H9 (cell line): ENCODE data around the gene SGO2. TPM values are rescaled to one million over a fixed set of nuclear protein-coding genes. Genes with fewer than 3 reads are reported as not detected.

Source experiments
- DNase-seq: peaks from one replicate; pipeline ENCODE4 v3.0.0-alpha.2; 2017
- H2AFZ ChIP-seq: one replicate; pipeline ENCODE4 v1.6.1; 2013; ENCODE audit warnings: mild to moderate bottlenecking, low read length, control low read depth, moderate library complexity
- H2AK5ac ChIP-seq: 2 replicates; pipeline ENCODE4 v1.6.1; 2013; ENCODE audit warnings: low read length, control low read depth, mixed read lengths; ENCODE audit not compliant: insufficient read length
- H2BK120ac ChIP-seq: one replicate; pipeline ENCODE4 v1.6.1; 2013; ENCODE audit warnings: low read depth, mild to moderate bottlenecking, low read length, control low read depth, inconsistent platforms; ENCODE audit not compliant: poor library complexity, severe bottlenecking
- H2BK12ac ChIP-seq: 2 replicates; pipeline ENCODE4 v1.6.1; 2013; ENCODE audit warnings: low read length, control low read depth, mixed read lengths, low read depth; ENCODE audit not compliant: insufficient read length
- H2BK15ac ChIP-seq: 2 replicates; pipeline ENCODE4 v1.6.1; 2013; ENCODE audit warnings: low read depth, low read length, control low read depth
- H2BK20ac ChIP-seq: one replicate; pipeline ENCODE4 v1.6.1; 2013; ENCODE audit warnings: low read depth, mild to moderate bottlenecking, low read length, control low read depth, inconsistent platforms; ENCODE audit not compliant: poor library complexity, severe bottlenecking
- H2BK5ac ChIP-seq: 2 replicates; pipeline ENCODE4 v1.6.1; 2013; ENCODE audit warnings: low read length, control low read depth, mixed read lengths; ENCODE audit not compliant: insufficient read length
- H3K14ac ChIP-seq: 2 replicates; pipeline ENCODE4 v1.6.1; 2013; ENCODE audit warnings: low read length, control low read depth; ENCODE audit not compliant: insufficient read depth
- H3K18ac ChIP-seq: 2 replicates; pipeline ENCODE4 v1.6.1; 2013; ENCODE audit warnings: low read depth, mild to moderate bottlenecking, mixed read lengths, low read length, control low read depth; ENCODE audit not compliant: insufficient read length
- H3K23ac ChIP-seq: 2 replicates; pipeline ENCODE4 v1.6.1; 2013; ENCODE audit warnings: low read length, control low read depth, mixed read lengths, low read depth; ENCODE audit not compliant: insufficient read length
- H3K23me2 ChIP-seq: 2 replicates; pipeline ENCODE4 v1.6.1; 2013; ENCODE audit warnings: low read depth, mild to moderate bottlenecking, mixed read lengths, low read length, control low read depth; ENCODE audit not compliant: insufficient read length, poor library complexity, severe bottlenecking
- H3K27ac ChIP-seq: 2 replicates; pipeline ENCODE4 v1.5.1; 2013; ENCODE audit warnings: low read length, control low read depth, mixed read lengths, low read depth; ENCODE audit not compliant: insufficient read length
- H3K27me3 ChIP-seq: 2 replicates; pipeline ENCODE4 v1.6.1; 2013; ENCODE audit warnings: low read length, control low read depth, inconsistent platforms; ENCODE audit not compliant: insufficient read depth
- H3K4ac ChIP-seq: 2 replicates; pipeline ENCODE4 v1.6.1; 2013; ENCODE audit warnings: low read depth, mild to moderate bottlenecking, control low read depth, inconsistent platforms, low read length, moderate library complexity
- H3K4me1 ChIP-seq: 2 replicates; pipeline ENCODE4 v1.6.1; 2013; ENCODE audit warnings: low read length, control low read depth, inconsistent platforms; ENCODE audit not compliant: insufficient read depth
- H3K4me2 ChIP-seq: 2 replicates; pipeline ENCODE4 v1.6.1; 2013; ENCODE audit warnings: low read length, control low read depth, mixed read lengths; ENCODE audit not compliant: insufficient read length, insufficient read depth
- H3K56ac ChIP-seq: 2 replicates; pipeline ENCODE4 v1.6.1; 2013; ENCODE audit warnings: low read depth, mild to moderate bottlenecking, mixed read lengths, low read length, control low read depth; ENCODE audit not compliant: insufficient read length
- H3K79me1 ChIP-seq: 2 replicates; pipeline ENCODE4 v1.6.1; 2013; ENCODE audit warnings: low read depth, mild to moderate bottlenecking, moderate library complexity, low read length, control low read depth, inconsistent platforms; ENCODE audit not compliant: insufficient read depth, poor library complexity, severe bottlenecking
- H3K79me2 ChIP-seq: 2 replicates; pipeline ENCODE4 v1.6.1; 2013; ENCODE audit warnings: low read length, control low read depth, inconsistent platforms; ENCODE audit not compliant: insufficient read depth
- H3K9ac ChIP-seq: 2 replicates; pipeline ENCODE4 v1.6.1; 2013; ENCODE audit warnings: low read length, control low read depth, mixed read lengths; ENCODE audit not compliant: insufficient read length; ENCODE audit errors: extremely low read depth
- H3K9me3 ChIP-seq: one replicate; pipeline ENCODE4 v1.6.1; 2013; ENCODE audit warnings: low read depth, low read length, inconsistent platforms; ENCODE audit not compliant: control insufficient read depth
- H3T11ph ChIP-seq: one replicate; pipeline ENCODE4 v1.6.1; 2013; ENCODE audit warnings: mild to moderate bottlenecking, low read length, control low read depth, inconsistent platforms
- H4K20me1 ChIP-seq: one replicate; pipeline ENCODE4 v1.6.1; 2013; ENCODE audit not compliant: control insufficient read depth, insufficient read length, insufficient read depth
- H4K5ac ChIP-seq: 2 replicates; pipeline ENCODE4 v1.6.1; 2013; ENCODE audit warnings: low read depth, mild to moderate bottlenecking, mixed read lengths, low read length, control low read depth; ENCODE audit not compliant: insufficient read length
- H4K8ac ChIP-seq: replicated peaks from 2 replicates; pipeline ENCODE4 v1.6.1; 2013; ENCODE audit warnings: low read length, control low read depth, mixed read lengths, low read depth; ENCODE audit not compliant: insufficient read length
- H4K91ac ChIP-seq: 2 replicates; pipeline ENCODE4 v1.6.1; 2013; ENCODE audit warnings: low read depth, mild to moderate bottlenecking, moderate library complexity, mixed read lengths, low read length, control low read depth; ENCODE audit not compliant: insufficient read length
- H3K27ac Mint-ChIP-seq, 3 experiments: 2 replicates in 2 of 3; 3 replicates in 1 of 3; pipeline ENCODE4 v1.8.0; 2020 to 2021; ENCODE audit warnings: mixed read lengths in 3 of 3, mild to moderate bottlenecking in 1 of 3, moderate library complexity in 1 of 3
- H3K27me3 Mint-ChIP-seq: 2 replicates; pipeline ENCODE4 v1.8.0; 2021; ENCODE audit warnings: low read depth, mild to moderate bottlenecking, moderate library complexity, mixed read lengths
- H3K36me3 Mint-ChIP-seq, 3 experiments: 2 replicates in 2 of 3; 3 replicates in 1 of 3; pipeline ENCODE4 v1.8.0; 2020 to 2021; ENCODE audit warnings: low read depth in 3 of 3, mixed read lengths in 3 of 3; ENCODE audit not compliant: insufficient read depth in 1 of 3
- H3K4me1 Mint-ChIP-seq, 2 experiments: 2 replicates each; pipeline ENCODE4 v1.8.0; 2020; ENCODE audit warnings: mixed read lengths in 2 of 2
- H3K4me3 Mint-ChIP-seq, 2 experiments: 2 replicates in 1 of 2; 3 replicates in 1 of 2; pipeline ENCODE4 v1.8.0; 2020 to 2021; ENCODE audit warnings: mild to moderate bottlenecking in 2 of 2, mixed read lengths in 2 of 2, moderate library complexity in 1 of 2
- H3K9me3 Mint-ChIP-seq, 2 experiments: 2 replicates in 1 of 2; 3 replicates in 1 of 2; pipeline ENCODE4 v1.8.0; 2020; ENCODE audit warnings: mild to moderate bottlenecking in 2 of 2, mixed read lengths in 2 of 2, moderate library complexity in 1 of 2
- WGBS: extraction: QIAGEN DNeasy Blood & Tissue Kit; methylation state at CpG from one replicate; pipeline ENCODE4 v1.1.7; 2013; ENCODE audit warnings: missing lambda C conversion rate, low lambda C conversion rate, mixed read lengths; ENCODE audit not compliant: insufficient read length; ENCODE audit errors: extremely low coverage; 5-methylcytosine and 5-hydroxymethylcytosine counted together
- total RNA-seq: library from RNA; stranded (reverse); gene quantifications from 2 replicates; pipeline ENCODE4 v1.2.1, GENCODE V29; 2021
- TF ChIP-seq, protein P1 (sequence below): fragments of 200-600 bp; sonication (generic); conservative IDR thresholded peaks from 3 replicates; pipeline ENCODE4 v1.8.0; 2021; ENCODE audit warnings: antibody characterized with exemption, mild to moderate bottlenecking

Gene SGO2
- total RNA-seq, 1 experiment from 2014 or later, result 25.6 TPM

- Histone ChIP-seq H2BK5ac (no peak overlapping the region), H2BK120ac (no peak overlapping the region)
- WGBS, result no CpG with 5 or more reads among the region's 4 CpGs
Measured at GRCh38 chr2:200602584-200602983, 76.6 kb downstream of the SGO2 start.

More at GRCh38 chr2:200602584-200602983, 76.6 kb downstream of the SGO2 start:
- no peak overlapping the region for H2BK12ac ChIP-seq
- no peaks in the 10 kb centered on the region for H3K27me3 Mint-ChIP-seq
- no peak for DNase-seq
- H3K18ac ChIP-seq, result no peak overlapping the region
- no peak overlapping the region for H3K56ac ChIP-seq
- no peak overlapping the region for H2BK20ac ChIP-seq
- no peak overlapping the region for H3K27ac ChIP-seq
- no peaks in the 10 kb centered on the region for H3K79me2 ChIP-seq
- no peak overlapping the region for H2AFZ ChIP-seq
- H3K9me3 Mint-ChIP-seq, result peaks cover 0 to 5% of the 10 kb centered on the region in 2 experiments; a peak in 1 of 5 replicates
- H3K4me1 ChIP-seq, result no peaks in the 10 kb centered on the region
- TF ChIP-seq, protein P1, sequence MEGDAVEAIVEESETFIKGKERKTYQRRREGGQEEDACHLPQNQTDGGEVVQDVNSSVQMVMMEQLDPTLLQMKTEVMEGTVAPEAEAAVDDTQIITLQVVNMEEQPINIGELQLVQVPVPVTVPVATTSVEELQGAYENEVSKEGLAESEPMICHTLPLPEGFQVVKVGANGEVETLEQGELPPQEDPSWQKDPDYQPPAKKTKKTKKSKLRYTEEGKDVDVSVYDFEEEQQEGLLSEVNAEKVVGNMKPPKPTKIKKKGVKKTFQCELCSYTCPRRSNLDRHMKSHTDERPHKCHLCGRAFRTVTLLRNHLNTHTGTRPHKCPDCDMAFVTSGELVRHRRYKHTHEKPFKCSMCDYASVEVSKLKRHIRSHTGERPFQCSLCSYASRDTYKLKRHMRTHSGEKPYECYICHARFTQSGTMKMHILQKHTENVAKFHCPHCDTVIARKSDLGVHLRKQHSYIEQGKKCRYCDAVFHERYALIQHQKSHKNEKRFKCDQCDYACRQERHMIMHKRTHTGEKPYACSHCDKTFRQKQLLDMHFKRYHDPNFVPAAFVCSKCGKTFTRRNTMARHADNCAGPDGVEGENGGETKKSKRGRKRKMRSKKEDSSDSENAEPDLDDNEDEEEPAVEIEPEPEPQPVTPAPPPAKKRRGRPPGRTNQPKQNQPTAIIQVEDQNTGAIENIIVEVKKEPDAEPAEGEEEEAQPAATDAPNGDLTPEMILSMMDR, result no peak
- no peaks in the 10 kb centered on the region for H3K23me2 ChIP-seq
- H3K27ac Mint-ChIP-seq, result no peak overlapping the region; a peak in 1 of 7 replicates
- no peaks in the 10 kb centered on the region for H3K4me1 Mint-ChIP-seq
- H3K4me3 Mint-ChIP-seq, result no peak overlapping the region
- H3K14ac ChIP-seq, result no peak overlapping the region
- no peaks in the 10 kb centered on the region for H3K79me1 ChIP-seq
- no peak overlapping the region for H4K91ac ChIP-seq
- H4K20me1 ChIP-seq, result no peaks in the 10 kb centered on the region
- no peak overlapping the region for H2AK5ac ChIP-seq
- H2BK15ac ChIP-seq, result no peak overlapping the region
- no peak overlapping the region for H4K8ac ChIP-seq
- H3K4me2 ChIP-seq, result no peak overlapping the region
- no peaks in the 10 kb centered on the region for H3K9me3 ChIP-seq
- peaks cover 0 to 15% (median 12%) of the 10 kb centered on the region in 3 experiments; a peak in 3 of 7 replicates for H3K36me3 Mint-ChIP-seq
- no peak overlapping the region for H3K4ac ChIP-seq
- no peak overlapping the region for H3T11ph ChIP-seq
- H3K27me3 ChIP-seq, result no peaks in the 10 kb centered on the region
- no peak overlapping the region for H3K23ac ChIP-seq
- H3K9ac ChIP-seq, result no peak overlapping the region
- no peak overlapping the region for H4K5ac ChIP-seq
